CD8-positive, alpha-beta memory T cell (primary cell): ENCODE results near the gene CCN5. TPM values are rescaled to one million over a fixed set of nuclear protein-coding genes. Genes with fewer than 3 reads are reported as not detected.

Experiments used
- CTCF ChIA-PET: fragments of 350-600 bp; sonication (Branson Sonifier 250); formaldehyde crosslinking; loops from one replicate; lab custom pipeline; 2021; ENCODE audit warnings: antibody characterized with exemption; lab: Charles Lee
- POLR2A ChIA-PET: fragments of 350-600 bp; sonication (Branson Sonifier 250); formaldehyde crosslinking; loops from one replicate; lab custom pipeline; 2021; ENCODE audit warnings: antibody characterized with exemption; lab: Charles Lee
- DNase-seq, 5 donors: peaks; one replicate each; pipeline versions ENCODE4 v3.0.0 to v3.0.0-alpha.2; 2020 to 2022; ENCODE audit warnings: mixed read lengths in 1 of 5
- H3K27ac ChIP-seq: one replicate; pipeline ENCODE4 v1.7.0; 2013; ENCODE audit warnings: low read depth, mild to moderate bottlenecking, low read length, moderate library complexity
- H3K27me3 ChIP-seq: 2 replicates; pipeline ENCODE4 v1.7.0; 2013; ENCODE audit warnings: low read length, mild to moderate bottlenecking; ENCODE audit not compliant: insufficient read depth, poor library complexity, severe bottlenecking
- H3K36me3 ChIP-seq: 2 replicates; pipeline ENCODE4 v1.7.0; 2013; ENCODE audit warnings: mild to moderate bottlenecking, low read length, moderate library complexity; ENCODE audit not compliant: insufficient read depth
- H3K4me1 ChIP-seq: 2 replicates; pipeline ENCODE4 v1.7.0; 2013; ENCODE audit warnings: mild to moderate bottlenecking, low read length, moderate library complexity; ENCODE audit not compliant: insufficient read depth
- H3K4me3 ChIP-seq: 2 replicates; pipeline ENCODE4 v1.7.0; 2013; ENCODE audit warnings: mild to moderate bottlenecking, low read length
- H3K9me3 ChIP-seq: 2 replicates; pipeline ENCODE4 v1.7.0; 2013; ENCODE audit warnings: mild to moderate bottlenecking, low read length
- H3K27ac Mint-ChIP-seq, 8 donors: one replicate each; pipeline ENCODE4 v1.8.0; 2020 to 2021; ENCODE audit warnings: mixed read lengths in 8 of 8, mild to moderate bottlenecking in 6 of 8, inconsistent platforms in 3 of 8, moderate library complexity in 3 of 8
- H3K27me3 Mint-ChIP-seq, 2 donors: one replicate each; pipeline ENCODE4 v1.8.0; 2020 to 2021; ENCODE audit warnings: mixed read lengths in 2 of 2, mild to moderate bottlenecking in 1 of 2, moderate library complexity in 1 of 2
- H3K36me3 Mint-ChIP-seq, 3 donors: one replicate each; pipeline ENCODE4 v1.8.0; 2020 to 2021; ENCODE audit warnings: mixed read lengths in 3 of 3, inconsistent platforms in 1 of 3, mild to moderate bottlenecking in 1 of 3
- H3K4me1 Mint-ChIP-seq, 3 donors: one replicate each; pipeline ENCODE4 v1.8.0; 2020 to 2021; ENCODE audit warnings: mixed read lengths in 3 of 3, inconsistent platforms in 1 of 3, mild to moderate bottlenecking in 1 of 3
- H3K4me3 Mint-ChIP-seq, 7 donors: one replicate each; pipeline ENCODE4 v1.8.0; 2020 to 2021; ENCODE audit warnings: mixed read lengths in 7 of 7, mild to moderate bottlenecking in 6 of 7, moderate library complexity in 4 of 7, inconsistent platforms in 2 of 7
- H3K9me3 Mint-ChIP-seq, 5 donors: one replicate each; pipeline ENCODE4 v1.8.0; 2020 to 2022; ENCODE audit warnings: mixed read lengths in 5 of 5, mild to moderate bottlenecking in 3 of 5, moderate library complexity in 2 of 5, inconsistent platforms in 1 of 5
- polyA plus RNA-seq: library from polyadenylated mRNA; unstranded; fragments of 300-500 nt; fragmentation: Illumina TruSeq; gene quantifications from one replicate; pipeline ENCODE4 v1.2.3, GENCODE V29; 2021
- total RNA-seq, 2 experiments: library from RNA; stranded (reverse); gene quantifications; one replicate each; pipeline ENCODE4 v1.2.3, GENCODE V29; 2021

The CCN5 gene
- total and polyA plus RNA-seq, 3 experiments from 2014 or later, result not detected

DNA sequence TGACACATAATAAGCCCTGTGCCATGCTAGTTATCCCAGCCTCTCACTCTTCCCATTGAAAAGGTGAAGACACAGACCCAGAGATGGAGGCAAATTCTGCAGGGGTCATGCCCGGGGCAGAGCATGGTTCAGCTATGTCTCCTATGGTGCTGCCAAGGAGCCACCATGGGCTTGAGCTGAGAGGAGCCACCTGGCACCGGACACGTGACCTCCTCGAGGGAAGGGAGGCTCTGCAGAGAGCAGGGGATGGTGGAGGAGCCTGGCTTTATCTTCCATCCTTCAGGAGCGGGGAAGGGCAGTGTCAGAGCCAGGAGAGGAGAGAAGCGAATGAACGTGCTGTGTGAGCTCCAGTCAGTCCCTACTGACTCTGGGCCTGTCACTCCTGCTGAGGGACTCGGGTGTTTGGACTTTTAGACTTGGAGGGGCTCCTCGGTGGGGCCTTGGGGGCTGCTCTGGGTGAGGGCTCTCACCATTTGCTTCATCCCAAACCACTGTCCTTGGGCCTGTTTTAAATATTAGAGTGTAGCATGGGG, 11.1 kb upstream of the CCN5 start:
- Mint-ChIP-seq H3K4me3 (no peak overlapping the region), H3K36me3 (no peaks in the 10 kb centered on the region), H3K27me3 (peaks cover 4 to 13% of the 10 kb centered on the region in 2 donors), H3K4me1 (no peaks in the 10 kb centered on the region), H3K9me3 (no peaks in the 10 kb centered on the region), H3K27ac (no peak overlapping the region)
- no peak overlapping the region for H3K27ac ChIP-seq
- DNase-seq, result no peak
- CTCF ChIA-PET, result interaction anchor here (1.1 to 1.5 kb wide), 2 partner anchors 19 to 21 kb away, joined by 3 to 5 read pairs; no protein-coding TSS in a partner anchor
- H3K4me1 ChIP-seq, result no peaks in the 10 kb centered on the region
- no peaks in the 10 kb centered on the region for H3K36me3 ChIP-seq
- no peaks in the 10 kb centered on the region for H3K9me3 ChIP-seq
- no peaks in the 10 kb centered on the region for H3K27me3 ChIP-seq
- POLR2A ChIA-PET, result no interaction called here
- no peak overlapping the region for H3K4me3 ChIP-seq

DNA sequence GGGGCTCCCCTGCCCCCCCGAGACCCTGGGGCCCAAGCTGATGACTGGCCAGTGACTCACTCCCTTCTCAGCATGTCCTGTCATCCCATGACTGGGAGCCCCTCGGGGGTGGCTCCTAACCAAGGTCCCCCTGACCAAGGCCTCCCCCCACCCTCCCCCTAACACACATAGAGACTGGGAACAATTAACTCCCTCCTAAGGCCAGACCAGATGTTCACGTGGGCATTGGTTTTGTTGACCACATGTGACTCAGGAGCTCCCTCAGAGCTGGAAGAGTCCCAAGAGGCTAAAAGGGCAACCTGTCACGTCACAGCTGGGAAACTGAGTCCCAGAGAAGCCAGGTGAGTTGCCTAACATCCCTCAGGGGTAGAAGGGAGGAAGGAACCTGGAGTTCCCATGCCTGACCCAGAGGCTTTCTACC, 10.6 kb upstream of the CCN5 start:
- Mint-ChIP-seq H3K27ac (peak overlapping the region in 1 of 8 donors; percentile 35), H3K36me3 (no peaks in the 10 kb centered on the region), H3K27me3 (peaks cover 4 to 13% of the 10 kb centered on the region in 2 donors), H3K4me1 (no peaks in the 10 kb centered on the region), H3K9me3 (no peaks in the 10 kb centered on the region), H3K4me3 (no peak overlapping the region)
- POLR2A ChIA-PET, result no interaction called here
- CTCF ChIA-PET, result interaction anchor here (1.5 to 2.4 kb wide), 2 partner anchors 19 to 21 kb away, joined by 5 to 7 read pairs; no protein-coding TSS in a partner anchor
- Histone ChIP-seq H3K36me3 (no peaks in the 10 kb centered on the region), H3K9me3 (no peaks in the 10 kb centered on the region), H3K4me3 (no peak overlapping the region), H3K27me3 (no peaks in the 10 kb centered on the region), H3K27ac (no peak overlapping the region), H3K4me1 (no peaks in the 10 kb centered on the region)
- no peak for DNase-seq

DNA sequence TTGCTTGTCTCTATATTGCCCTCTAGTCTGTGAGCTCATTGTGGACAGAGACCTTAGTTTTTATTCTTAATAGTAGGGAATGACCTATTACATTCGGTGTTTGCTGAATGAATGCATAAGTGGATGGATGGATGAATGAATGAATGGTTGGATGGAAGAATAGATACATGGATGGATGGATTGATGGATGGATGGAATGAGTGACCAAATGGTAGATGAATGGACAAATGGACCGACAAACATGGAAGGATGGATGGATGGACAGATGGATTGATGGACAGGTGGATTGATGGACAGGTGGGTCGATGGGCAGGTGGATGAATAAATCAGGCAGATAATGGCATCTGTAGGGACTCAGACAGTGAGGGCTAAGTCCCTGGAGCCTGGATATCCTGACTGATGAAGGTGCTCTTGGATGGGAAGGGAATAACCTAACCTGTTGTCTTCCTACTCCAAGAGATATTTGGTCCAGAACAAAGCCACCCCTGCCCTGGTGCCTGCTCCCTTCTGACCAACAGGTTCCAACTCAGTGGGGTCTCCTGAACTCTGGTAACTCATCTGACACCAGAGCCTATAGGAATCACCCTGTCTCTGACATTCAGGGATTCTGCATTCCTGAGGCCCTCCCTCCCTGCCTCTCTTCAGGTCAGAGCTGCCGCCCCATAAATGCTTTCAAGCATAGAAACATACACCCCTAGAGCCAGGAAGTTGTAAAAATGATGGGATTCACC, 9.6 kb upstream of the CCN5 start:
- H3K4me1 ChIP-seq, result no peaks in the 10 kb centered on the region
- Mint-ChIP-seq H3K4me3 (no peak overlapping the region), H3K9me3 (no peaks in the 10 kb centered on the region), H3K36me3 (no peaks in the 10 kb centered on the region), H3K27me3 (peaks cover 4 to 13% of the 10 kb centered on the region in 2 donors), H3K4me1 (no peaks in the 10 kb centered on the region), H3K27ac (no peak overlapping the region)
- H3K27me3 ChIP-seq, result no peaks in the 10 kb centered on the region
- DNase-seq, result no peak
- ChIA-PET POLR2A (no interaction called here), CTCF (interaction anchor here (2.4 kb wide), 1 partner anchor 20 kb away, joined by 7 read pairs; no protein-coding TSS in a partner anchor)
- no peak overlapping the region for H3K27ac ChIP-seq
- no peaks in the 10 kb centered on the region for H3K36me3 ChIP-seq
- H3K4me3 ChIP-seq, result no peak overlapping the region
- no peaks in the 10 kb centered on the region for H3K9me3 ChIP-seq

DNA sequence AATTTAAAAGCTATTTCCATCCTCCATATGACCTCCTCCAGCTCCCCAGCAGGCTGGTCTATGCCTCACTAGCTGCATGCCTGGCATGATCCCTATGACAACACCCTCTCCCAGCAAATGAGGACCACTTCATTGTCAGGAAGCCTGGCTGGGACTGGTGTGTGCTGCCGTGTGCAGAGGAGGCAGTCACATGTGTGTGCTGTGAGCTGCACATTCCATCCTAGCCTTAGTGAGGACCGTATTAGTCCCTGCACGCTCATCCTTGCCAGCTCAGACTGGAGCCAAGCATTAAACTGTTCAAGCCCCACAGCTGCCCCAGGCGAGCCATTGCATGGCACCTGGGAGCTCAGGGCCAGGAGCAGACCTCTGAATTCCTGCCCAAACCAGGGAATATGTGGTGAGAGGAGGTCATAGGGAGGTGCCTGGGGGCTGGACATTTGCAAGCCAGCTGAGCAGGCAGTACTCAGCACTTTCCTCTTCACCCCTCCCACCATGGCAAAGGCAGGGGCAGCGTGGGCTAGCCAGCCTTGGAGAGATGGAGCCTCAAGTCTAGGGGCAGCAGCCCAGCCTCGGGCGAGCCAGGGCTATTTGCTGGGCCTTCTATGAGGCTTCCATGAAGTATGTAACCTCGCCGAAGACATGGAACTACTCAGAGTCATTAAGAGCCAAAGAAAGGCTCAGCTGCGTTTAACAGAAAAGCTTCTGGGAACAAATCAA, 8.7 kb upstream of the CCN5 start:
- no peaks in the 10 kb centered on the region for H3K4me1 Mint-ChIP-seq
- Histone ChIP-seq H3K9me3 (no peaks in the 10 kb centered on the region), H3K36me3 (no peaks in the 10 kb centered on the region), H3K27ac (no peak overlapping the region), H3K4me1 (no peaks in the 10 kb centered on the region), H3K4me3 (no peak overlapping the region), H3K27me3 (no peaks in the 10 kb centered on the region)
- H3K4me3 Mint-ChIP-seq, result no peak overlapping the region
- POLR2A ChIA-PET, result no interaction called here
- no peak overlapping the region for H3K27ac Mint-ChIP-seq
- H3K27me3 Mint-ChIP-seq, result peaks cover 4 to 15% of the 10 kb centered on the region in 2 donors
- no peak for DNase-seq
- no peaks in the 10 kb centered on the region for H3K36me3 Mint-ChIP-seq
- CTCF ChIA-PET, result interaction anchor here (2.4 kb wide), 1 partner anchor 21 kb away, joined by 7 read pairs; no protein-coding TSS in a partner anchor
- H3K9me3 Mint-ChIP-seq, result no peaks in the 10 kb centered on the region

DNA sequence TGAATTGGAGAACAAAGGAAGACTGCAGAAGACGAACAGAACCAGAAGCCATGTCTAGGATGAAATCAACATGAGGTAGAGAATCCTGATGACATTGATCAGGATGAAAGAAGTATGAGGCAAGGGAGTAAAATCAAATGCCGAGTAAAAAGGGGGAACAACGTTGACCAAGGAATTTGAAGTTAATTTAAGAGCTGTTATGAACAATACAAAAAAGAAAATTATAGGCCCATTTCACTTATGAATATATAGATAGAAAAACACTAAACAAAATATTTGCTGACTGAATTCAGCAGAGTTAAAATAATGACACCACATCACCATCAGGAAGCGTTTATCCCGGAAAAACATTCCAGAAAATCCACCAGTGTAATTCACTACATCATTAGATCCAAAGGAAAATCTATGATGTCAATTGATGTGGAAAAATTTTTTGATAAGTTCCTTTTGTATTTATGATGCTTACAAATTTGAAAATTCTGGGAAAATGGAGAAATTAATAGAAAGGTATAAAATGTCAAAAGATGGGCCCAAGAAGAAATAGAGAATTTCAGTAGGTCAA, 8.1 kb upstream of the CCN5 start:
- no peak overlapping the region for H3K4me3 Mint-ChIP-seq
- POLR2A ChIA-PET, result no interaction called here
- H3K9me3 ChIP-seq, result no peaks in the 10 kb centered on the region
- H3K4me3 ChIP-seq, result no peak overlapping the region
- no peaks in the 10 kb centered on the region for H3K9me3 Mint-ChIP-seq
- CTCF ChIA-PET, result interaction anchor here (2.4 kb wide), 1 partner anchor 22 kb away, joined by 7 read pairs; no protein-coding TSS in a partner anchor
- H3K27me3 ChIP-seq, result no peaks in the 10 kb centered on the region
- H3K27ac Mint-ChIP-seq, result no peak overlapping the region
- no peak for DNase-seq
- H3K4me1 Mint-ChIP-seq, result no peaks in the 10 kb centered on the region
- no peak overlapping the region for H3K27ac ChIP-seq
- no peaks in the 10 kb centered on the region for H3K36me3 ChIP-seq
- no peaks in the 10 kb centered on the region for H3K36me3 Mint-ChIP-seq
- peaks cover 0 to 18% of the 10 kb centered on the region in 2 donors for H3K27me3 Mint-ChIP-seq
- no peaks in the 10 kb centered on the region for H3K4me1 ChIP-seq

DNA sequence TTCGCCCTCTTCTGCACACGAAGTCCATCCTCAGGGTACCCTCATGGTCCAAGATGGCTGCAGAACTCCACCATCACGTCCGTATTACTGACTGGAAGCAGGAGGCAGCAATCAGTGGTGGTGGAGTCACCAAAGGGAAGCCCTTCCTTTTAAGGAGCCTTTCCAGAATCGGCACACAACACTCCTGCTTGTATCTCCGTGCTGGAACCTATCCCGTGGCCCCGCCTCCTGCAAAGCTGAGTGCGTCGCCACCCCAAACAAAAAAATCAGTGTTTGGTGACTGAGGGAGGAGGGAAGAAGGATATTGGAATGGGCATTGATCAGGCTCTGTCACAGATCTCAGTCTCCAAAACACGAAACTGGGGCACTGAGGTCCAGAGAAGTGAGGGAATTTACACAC, 5.8 kb upstream of the CCN5 start:
- no peak overlapping the region for H3K4me3 ChIP-seq
- H3K36me3 Mint-ChIP-seq, result no peaks in the 10 kb centered on the region
- H3K36me3 ChIP-seq, result no peaks in the 10 kb centered on the region
- no peaks in the 10 kb centered on the region for H3K4me1 Mint-ChIP-seq
- no peak for DNase-seq
- no peak overlapping the region for H3K4me3 Mint-ChIP-seq
- peaks cover 0 to 16% of the 10 kb centered on the region in 2 donors for H3K27me3 Mint-ChIP-seq
- POLR2A ChIA-PET, result no interaction called here
- no peak overlapping the region for H3K27ac ChIP-seq
- no peaks in the 10 kb centered on the region for H3K27me3 ChIP-seq
- no peak overlapping the region for H3K27ac Mint-ChIP-seq
- no peaks in the 10 kb centered on the region for H3K4me1 ChIP-seq
- CTCF ChIA-PET, result no interaction called here
- H3K9me3 ChIP-seq, result no peaks in the 10 kb centered on the region
- no peaks in the 10 kb centered on the region for H3K9me3 Mint-ChIP-seq

DNA sequence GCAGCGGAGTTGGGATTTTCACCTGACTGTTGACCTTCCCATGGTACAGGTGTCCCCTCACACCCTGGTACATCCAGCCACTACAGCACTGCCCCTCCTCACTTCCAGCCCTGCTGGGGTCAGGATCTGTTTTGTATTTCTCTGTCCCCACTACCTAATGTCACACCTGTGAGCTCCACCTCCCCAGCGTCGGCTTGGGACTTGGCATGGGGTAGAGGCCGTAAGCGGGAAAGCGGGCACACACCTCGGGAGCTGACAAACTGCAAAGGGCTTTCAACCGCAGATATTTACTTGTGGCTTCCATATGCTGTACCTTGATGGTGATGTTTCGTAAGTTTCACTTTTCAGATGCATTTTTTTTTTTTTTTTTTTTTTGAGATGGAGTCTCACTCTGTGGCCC, 5.4 kb upstream of the CCN5 start:
- Histone ChIP-seq H3K27ac (no peak overlapping the region), H3K9me3 (no peaks in the 10 kb centered on the region), H3K27me3 (no peaks in the 10 kb centered on the region), H3K4me1 (no peaks in the 10 kb centered on the region), H3K36me3 (no peaks in the 10 kb centered on the region), H3K4me3 (no peak overlapping the region)
- Mint-ChIP-seq H3K9me3 (no peaks in the 10 kb centered on the region), H3K4me1 (no peaks in the 10 kb centered on the region), H3K27me3 (peaks cover 0 to 16% of the 10 kb centered on the region in 2 donors), H3K27ac (no peak overlapping the region), H3K4me3 (no peak overlapping the region), H3K36me3 (no peaks in the 10 kb centered on the region)
- no peak for DNase-seq
- ChIA-PET POLR2A (no interaction called here), CTCF (no interaction called here)

DNA sequence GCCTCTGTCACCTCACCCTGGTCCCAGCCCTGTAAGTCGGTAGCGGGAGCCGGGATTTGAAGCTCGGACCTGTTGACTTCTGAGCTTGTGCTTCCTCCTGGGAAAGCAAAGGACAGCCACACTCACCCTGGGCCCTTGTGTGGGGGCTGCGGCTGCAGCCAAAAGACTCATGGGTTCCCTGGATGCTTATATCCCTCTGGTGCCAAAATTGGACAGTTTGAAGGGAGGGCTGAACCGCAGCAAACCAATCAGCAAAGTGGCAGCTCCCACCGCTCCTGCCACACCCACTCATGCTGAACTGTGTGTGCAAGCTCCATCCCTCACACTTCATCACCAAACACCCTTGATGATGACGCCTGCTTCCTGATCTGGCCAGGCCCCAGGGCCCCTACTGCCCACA, 3.9 kb upstream of the CCN5 start:
- Mint-ChIP-seq H3K4me3 (no peak overlapping the region), H3K9me3 (no peaks in the 10 kb centered on the region), H3K4me1 (no peaks in the 10 kb centered on the region), H3K36me3 (no peaks in the 10 kb centered on the region), H3K27ac (no peak overlapping the region), H3K27me3 (peaks cover 0 to 11% of the 10 kb centered on the region in 2 donors)
- Histone ChIP-seq H3K36me3 (no peaks in the 10 kb centered on the region), H3K27me3 (no peaks in the 10 kb centered on the region), H3K9me3 (no peaks in the 10 kb centered on the region), H3K4me1 (no peaks in the 10 kb centered on the region), H3K27ac (no peak overlapping the region), H3K4me3 (no peak overlapping the region)
- ChIA-PET CTCF (no interaction called here), POLR2A (no interaction called here)
- no peak for DNase-seq
